NCI-H748 (cell line): Measurements from ENCODE around the gene PHYHD1.

ENCODE experiments used
- DNase-seq: peaks from one replicate; lab custom pipeline; 2025; ENCODE audit not compliant: unreplicated experiment; lab: John Stamatoyannopoulos, UW

PHYHD1 gene

DNA sequence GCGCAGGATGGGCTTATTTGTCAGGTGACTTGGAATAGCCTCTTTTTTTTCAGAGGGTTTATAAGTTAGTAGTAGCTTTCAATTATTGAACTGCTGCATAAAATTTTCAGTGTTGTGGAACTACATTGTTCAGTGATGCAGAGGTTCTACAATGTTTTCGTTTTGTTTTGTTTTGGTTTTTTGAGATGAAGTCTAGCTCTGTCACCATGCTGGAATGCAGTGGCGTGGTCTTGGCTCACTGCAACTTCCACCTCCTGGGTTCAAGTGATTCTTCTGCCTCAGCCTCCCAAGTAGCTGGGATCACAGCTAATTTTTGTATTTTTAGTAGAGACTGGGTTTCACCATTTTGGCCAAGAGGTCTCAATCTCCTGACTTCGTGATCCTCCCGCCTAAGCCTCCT lies 48.7 kb downstream of the PHYHD1 start:
- no peak for DNase-seq

DNA sequence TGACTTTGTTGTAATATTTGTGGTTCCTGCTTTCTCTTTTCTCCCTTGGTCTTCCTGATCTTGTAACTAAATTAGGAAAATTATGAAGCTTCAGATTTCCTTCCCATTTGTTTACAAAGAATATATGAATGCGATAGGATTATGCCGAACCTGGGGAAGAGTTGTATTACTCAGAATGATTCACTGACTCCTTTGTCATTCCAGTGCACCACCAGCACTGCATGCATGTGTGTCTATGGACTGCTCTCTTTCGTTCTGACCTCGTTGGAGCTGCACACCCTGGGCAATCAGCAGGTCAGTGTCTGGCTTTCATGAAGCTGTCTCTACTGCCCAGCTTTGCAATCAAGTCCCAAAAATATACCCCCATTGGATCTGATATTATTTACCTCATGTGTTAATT lies 52.2 kb downstream of the PHYHD1 start:
- DNase-seq: no peak

DNA sequence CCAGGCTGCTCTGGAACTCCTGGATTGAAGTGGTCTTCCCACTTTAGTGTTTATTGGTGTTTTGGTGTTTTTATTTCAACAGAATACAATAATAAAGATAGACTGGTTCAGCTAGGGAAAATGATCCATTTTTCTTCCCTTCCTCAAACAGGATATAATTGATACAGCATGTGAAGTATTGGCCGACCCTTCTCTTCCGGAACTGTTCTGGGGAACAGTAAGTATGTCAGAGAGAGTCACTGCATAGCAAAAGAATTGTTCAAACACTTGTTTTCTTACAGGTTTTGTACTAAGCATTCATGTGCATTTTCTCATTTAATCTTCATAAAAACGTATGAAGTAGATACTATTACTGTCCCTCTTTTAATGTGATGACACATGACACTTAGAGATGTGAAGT lies 58.3 kb downstream of the PHYHD1 start:
- DNase-seq: no peak

DNA sequence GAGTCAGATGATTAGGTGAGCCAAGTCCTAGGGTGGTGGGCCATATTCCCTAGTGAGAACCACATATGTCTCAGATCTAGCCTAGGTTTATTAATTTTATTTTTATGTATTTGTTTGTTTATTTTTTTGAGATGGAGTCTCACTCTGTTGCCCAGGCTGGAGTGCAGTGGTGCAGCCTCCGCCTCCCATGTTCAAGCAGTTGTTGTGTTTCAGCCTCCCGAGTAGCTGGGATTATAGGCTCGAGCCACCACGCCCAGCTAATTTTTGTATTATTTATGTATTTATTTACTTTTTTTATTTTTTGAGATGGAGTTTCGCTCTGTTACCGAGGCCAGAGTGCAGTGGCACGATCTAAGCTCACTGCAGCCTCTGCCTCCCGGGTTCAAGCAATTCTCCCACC lies 62.8 kb downstream of the PHYHD1 start:
- no peak for DNase-seq

DNA sequence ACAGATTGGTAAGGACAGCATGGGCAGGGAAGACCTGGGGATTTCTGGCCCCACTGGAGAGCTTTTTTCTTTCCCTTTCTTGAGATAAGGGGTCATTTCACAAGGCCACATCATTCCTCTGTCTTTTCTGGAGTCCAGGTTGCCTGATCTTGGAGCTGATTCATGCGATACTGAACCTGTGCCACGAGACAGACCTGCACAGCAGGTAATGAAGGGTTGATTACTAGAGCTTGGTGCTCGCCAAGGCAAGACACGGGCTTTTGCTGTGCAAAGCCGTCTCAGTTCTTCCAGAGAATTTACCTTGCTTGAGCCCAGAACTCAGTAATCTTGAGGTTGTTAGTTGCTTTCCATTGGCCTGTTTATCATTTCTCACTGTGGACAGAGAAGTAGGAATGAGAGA lies 65.9 kb downstream of the PHYHD1 start:
- no peak for DNase-seq

DNA sequence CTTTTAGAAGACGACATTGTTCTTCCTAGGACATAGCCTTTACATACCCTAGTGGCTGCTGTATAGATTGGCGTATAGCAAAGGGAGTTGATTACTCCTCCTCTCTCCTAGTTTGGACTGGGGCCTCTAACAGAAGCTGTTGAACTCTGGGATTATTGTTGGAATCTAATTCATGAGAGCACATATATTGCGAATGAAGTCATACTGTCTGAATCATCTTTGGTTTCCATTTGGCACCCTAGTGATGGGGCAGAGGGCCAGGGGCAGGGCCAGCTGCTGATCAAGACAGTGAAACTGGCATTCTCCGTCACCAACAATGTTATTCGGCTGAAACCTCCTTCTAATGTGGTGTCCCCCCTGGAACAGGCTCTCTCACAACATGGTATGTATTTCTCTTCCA lies 67.0 kb downstream of the PHYHD1 start:
- DNase-seq: no peak
